Calu3 (cell line): ENCODE measurements around the gene TSHZ1. TPM values are rescaled to one million over a fixed set of nuclear protein-coding genes. Genes with fewer than 3 reads are reported as not detected.

Experiments used
- BruUV-seq: library from RNA; stranded (reverse); fragments of 400-500 nt; replicated peaks from 2 replicates; lab custom pipeline; 2021; lab: Mats Ljungman, UMichigan
- CTCF ChIA-PET: fragments of 300-600 bp; sonication (Branson Sonifier 250); formaldehyde crosslinking; loops from one replicate; lab custom pipeline; 2022; ENCODE audit warnings: antibody characterized with exemption; lab: Charles Lee
- DNase-seq: peaks from one replicate; pipeline ENCODE4 v3.0.0; 2022
- H3K27ac Mint-ChIP-seq: one replicate; pipeline ENCODE4 v1.8.0; 2022; ENCODE audit warnings: mixed read lengths; ENCODE audit not compliant: unreplicated experiment
- H3K27me3 Mint-ChIP-seq: one replicate; pipeline ENCODE4 v1.8.0; 2022; ENCODE audit warnings: mixed read lengths; ENCODE audit not compliant: unreplicated experiment
- H3K36me3 Mint-ChIP-seq: one replicate; pipeline ENCODE4 v1.8.0; 2022; ENCODE audit warnings: mild to moderate bottlenecking, moderate library complexity, mixed read lengths; ENCODE audit not compliant: insufficient read depth, unreplicated experiment
- H3K4me1 Mint-ChIP-seq: one replicate; pipeline ENCODE4 v1.8.0; 2022; ENCODE audit warnings: mild to moderate bottlenecking, low read depth, mixed read lengths; ENCODE audit not compliant: unreplicated experiment
- H3K4me3 Mint-ChIP-seq: one replicate; pipeline ENCODE4 v1.8.0; 2022; ENCODE audit warnings: mild to moderate bottlenecking, low read depth, moderate library complexity, mixed read lengths; ENCODE audit not compliant: unreplicated experiment
- H3K9me3 Mint-ChIP-seq: one replicate; pipeline ENCODE4 v1.8.0; 2022; ENCODE audit warnings: low read depth, mixed read lengths; ENCODE audit not compliant: unreplicated experiment
- intact Hi-C: fragments of 100-400 bp; cut with micrococcal nuclease; formaldehyde crosslinking; loops from one replicate; pipeline ENCODE4 v1.10.0; 2022; ENCODE audit not compliant: unreplicated experiment
- total RNA-seq: library from RNA; stranded (reverse); gene quantifications from 2 replicates; pipeline ENCODE4 v1.2.3, GENCODE V29; 2022
- TF ChIP-seq, protein P1 (sequence below): fragments of 200-600 bp; IDR thresholded peaks from one replicate; pipeline ENCODE4 v1.8.0; 2022; ENCODE audit warnings: antibody characterized with exemption; ENCODE audit not compliant: unreplicated experiment

TSHZ1 gene
- total RNA-seq, 1 experiment from 2014 or later = 10.8 TPM

DNA sequence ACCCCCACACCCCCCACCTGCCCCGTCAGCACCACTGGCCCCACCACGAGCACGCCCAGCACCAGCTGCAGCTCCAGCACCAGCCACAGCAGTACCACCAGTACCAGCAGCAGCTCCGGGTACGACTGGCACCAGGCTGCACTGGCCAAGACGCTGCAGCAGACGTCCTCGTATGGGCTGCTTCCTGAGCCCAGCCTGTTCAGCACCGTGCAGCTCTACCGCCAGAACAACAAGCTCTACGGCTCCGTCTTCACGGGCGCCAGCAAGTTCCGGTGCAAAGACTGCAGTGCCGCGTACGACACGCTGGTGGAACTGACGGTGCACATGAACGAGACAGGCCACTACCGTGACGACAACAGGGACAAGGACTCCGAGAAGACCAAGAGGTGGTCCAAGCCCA is 75.3 kb downstream of the TSHZ1 start:
- BruUV-seq = no TSS peak
- CTCF ChIA-PET = no interaction called here
- Mint-ChIP-seq H3K4me3 (no peak overlapping the region), H3K4me1 (no peaks in the 10 kb centered on the region), H3K9me3 (peaks cover 7% of the 10 kb centered on the region), H3K27me3 (no peaks in the 10 kb centered on the region), H3K36me3 (no peaks in the 10 kb centered on the region), H3K27ac (no peak overlapping the region)
- intact Hi-C loops = no loop called here
- no peak for DNase-seq
- TF ChIP-seq, protein P1, sequence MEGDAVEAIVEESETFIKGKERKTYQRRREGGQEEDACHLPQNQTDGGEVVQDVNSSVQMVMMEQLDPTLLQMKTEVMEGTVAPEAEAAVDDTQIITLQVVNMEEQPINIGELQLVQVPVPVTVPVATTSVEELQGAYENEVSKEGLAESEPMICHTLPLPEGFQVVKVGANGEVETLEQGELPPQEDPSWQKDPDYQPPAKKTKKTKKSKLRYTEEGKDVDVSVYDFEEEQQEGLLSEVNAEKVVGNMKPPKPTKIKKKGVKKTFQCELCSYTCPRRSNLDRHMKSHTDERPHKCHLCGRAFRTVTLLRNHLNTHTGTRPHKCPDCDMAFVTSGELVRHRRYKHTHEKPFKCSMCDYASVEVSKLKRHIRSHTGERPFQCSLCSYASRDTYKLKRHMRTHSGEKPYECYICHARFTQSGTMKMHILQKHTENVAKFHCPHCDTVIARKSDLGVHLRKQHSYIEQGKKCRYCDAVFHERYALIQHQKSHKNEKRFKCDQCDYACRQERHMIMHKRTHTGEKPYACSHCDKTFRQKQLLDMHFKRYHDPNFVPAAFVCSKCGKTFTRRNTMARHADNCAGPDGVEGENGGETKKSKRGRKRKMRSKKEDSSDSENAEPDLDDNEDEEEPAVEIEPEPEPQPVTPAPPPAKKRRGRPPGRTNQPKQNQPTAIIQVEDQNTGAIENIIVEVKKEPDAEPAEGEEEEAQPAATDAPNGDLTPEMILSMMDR = no peak

DNA sequence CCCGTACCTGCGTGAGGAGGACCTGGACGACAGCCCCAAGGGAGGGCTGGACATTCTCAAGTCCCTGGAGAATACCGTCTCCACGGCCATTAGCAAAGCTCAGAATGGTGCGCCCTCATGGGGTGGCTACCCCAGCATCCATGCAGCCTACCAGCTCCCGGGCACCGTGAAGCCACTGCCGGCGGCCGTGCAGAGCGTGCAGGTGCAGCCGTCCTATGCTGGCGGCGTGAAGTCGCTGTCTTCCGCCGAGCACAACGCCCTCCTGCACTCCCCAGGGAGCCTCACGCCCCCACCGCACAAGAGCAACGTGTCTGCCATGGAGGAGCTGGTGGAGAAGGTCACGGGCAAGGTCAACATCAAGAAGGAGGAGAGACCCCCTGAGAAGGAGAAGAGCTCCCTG is 76.4 kb downstream of the TSHZ1 start:
- no peak overlapping the region for H3K27ac Mint-ChIP-seq
- no TSS peak for BruUV-seq
- H3K9me3 Mint-ChIP-seq = peaks cover 7% of the 10 kb centered on the region
- H3K27me3 Mint-ChIP-seq = no peaks in the 10 kb centered on the region
- intact Hi-C loops = no loop called here
- TF ChIP-seq, protein P1 = no peak
- CTCF ChIA-PET = no interaction called here
- H3K36me3 Mint-ChIP-seq = no peaks in the 10 kb centered on the region
- DNase-seq = no peak
- no peak overlapping the region for H3K4me3 Mint-ChIP-seq
- H3K4me1 Mint-ChIP-seq = no peaks in the 10 kb centered on the region

DNA sequence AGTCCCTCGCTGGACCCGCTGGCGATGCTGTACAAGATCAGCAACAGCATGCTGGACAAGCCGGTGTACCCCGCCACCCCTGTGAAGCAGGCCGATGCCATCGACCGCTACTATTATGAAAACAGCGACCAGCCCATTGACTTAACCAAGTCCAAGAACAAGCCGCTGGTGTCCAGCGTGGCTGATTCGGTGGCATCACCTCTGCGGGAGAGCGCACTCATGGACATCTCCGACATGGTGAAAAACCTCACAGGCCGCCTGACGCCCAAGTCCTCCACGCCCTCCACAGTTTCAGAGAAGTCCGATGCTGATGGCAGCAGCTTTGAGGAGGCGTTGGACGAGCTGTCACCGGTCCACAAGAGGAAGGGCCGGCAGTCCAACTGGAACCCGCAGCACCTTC is 77.1 kb downstream of the TSHZ1 start:
- DNase-seq = no peak
- Mint-ChIP-seq H3K27ac (no peak overlapping the region), H3K4me1 (no peaks in the 10 kb centered on the region), H3K4me3 (no peak overlapping the region), H3K27me3 (no peaks in the 10 kb centered on the region), H3K9me3 (peaks cover 7% of the 10 kb centered on the region), H3K36me3 (no peaks in the 10 kb centered on the region)
- intact Hi-C loops = no loop called here
- BruUV-seq = no TSS peak
- CTCF ChIA-PET = no interaction called here
- TF ChIP-seq, protein P1 = no peak

DNA sequence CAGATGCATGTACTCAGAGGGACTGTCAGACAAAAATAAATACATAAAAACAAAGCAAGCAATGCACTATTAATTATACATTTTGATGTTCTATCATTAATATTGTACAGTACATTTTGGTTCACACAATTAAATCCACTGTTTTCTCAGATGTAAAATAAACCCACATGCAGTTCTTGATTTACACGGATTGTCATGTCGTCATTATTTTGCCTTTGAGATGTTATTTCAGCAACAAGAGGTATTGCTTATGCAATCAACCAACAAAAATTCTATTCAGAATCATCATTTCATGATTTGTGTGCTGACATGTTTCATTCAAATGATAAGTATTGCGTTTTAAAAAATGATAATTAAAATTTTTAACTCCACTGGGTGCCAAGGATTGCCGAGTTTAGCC is 79.2 kb downstream of the TSHZ1 start:
- CTCF ChIA-PET = no interaction called here
- no peak for DNase-seq
- Mint-ChIP-seq H3K36me3 (no peaks in the 10 kb centered on the region), H3K27ac (no peak overlapping the region), H3K4me1 (no peaks in the 10 kb centered on the region), H3K27me3 (no peaks in the 10 kb centered on the region), H3K9me3 (peaks cover 4% of the 10 kb centered on the region), H3K4me3 (no peak overlapping the region)
- intact Hi-C loops = no loop called here
- TF ChIP-seq, protein P1 = no peak
- no TSS peak for BruUV-seq
